HEK293 (cell line): ENCODE results near the gene DGKG.

ENCODE experiments used
- BCL11A ChIP-seq: fragments of 450-650 bp; formaldehyde crosslinking; IDR thresholded peaks from 2 replicates; pipeline ENCODE4 v1.5.1; 2016; ENCODE audit warnings: low read depth, missing biosample characterization, missing genetic modification characterization
- BCL6B ChIP-seq: fragments of 450-650 bp; formaldehyde crosslinking; IDR thresholded peaks from 2 replicates; pipeline ENCODE4 v1.5.1; 2017; ENCODE audit warnings: missing biosample characterization, missing genetic modification characterization
- HIC1 ChIP-seq: fragments of 450-650 bp; formaldehyde crosslinking; IDR thresholded peaks from 2 replicates; pipeline ENCODE4 v1.5.1; 2016; ENCODE audit warnings: missing biosample characterization, missing genetic modification characterization
- HOXC10 ChIP-seq: sonication (generic); formaldehyde crosslinking; IDR thresholded peaks from 2 replicates; pipeline ENCODE4 v1.8.1; 2023; ENCODE audit warnings: mild to moderate bottlenecking, missing genetic modification reagents
- KLF10 ChIP-seq: fragments of 450-650 bp; IDR thresholded peaks from 2 replicates; pipeline ENCODE4 v1.5.1; 2018; ENCODE audit warnings: missing biosample characterization, mild to moderate bottlenecking, missing genetic modification characterization
- KLF17 ChIP-seq: fragments of 450-650 bp; formaldehyde crosslinking; IDR thresholded peaks from 2 replicates; pipeline ENCODE4 v1.5.1; 2016; ENCODE audit warnings: missing biosample characterization, missing genetic modification characterization
- KLF7 ChIP-seq: fragments of 450-650 bp; formaldehyde crosslinking; IDR thresholded peaks from 2 replicates; pipeline ENCODE4 v1.5.1; 2016; ENCODE audit warnings: missing biosample characterization, missing genetic modification characterization, borderline replicate concordance
- KLF9 ChIP-seq: fragments of 450-650 bp; formaldehyde crosslinking; IDR thresholded peaks from 2 replicates; pipeline ENCODE4 v1.5.1; 2016; ENCODE audit warnings: missing biosample characterization, missing genetic modification characterization, low read depth
- MEIS1 ChIP-seq: sonication (generic); formaldehyde crosslinking; IDR thresholded peaks from 2 replicates; pipeline ENCODE4 v1.8.1; 2022; ENCODE audit warnings: missing genetic modification reagents, mild to moderate bottlenecking, borderline replicate concordance
- PRDM4 ChIP-seq: fragments of 450-650 bp; formaldehyde crosslinking; IDR thresholded peaks from 2 replicates; pipeline ENCODE4 v1.5.1; 2017; ENCODE audit warnings: missing biosample characterization, missing genetic modification characterization
- SP7 ChIP-seq: fragments of 450-650 bp; formaldehyde crosslinking; IDR thresholded peaks from 2 replicates; pipeline ENCODE4 v1.5.1; 2016; ENCODE audit warnings: missing biosample characterization, missing genetic modification characterization
- TCF7L2 ChIP-seq: IDR thresholded peaks from 2 replicates; pipeline ENCODE4 v1.6.1; 2011; ENCODE audit warnings: low read depth, mild to moderate bottlenecking, inconsistent platforms, low read length, moderate library complexity, borderline replicate concordance
- ZBTB10 ChIP-seq: fragments of 450-650 bp; formaldehyde crosslinking; IDR thresholded peaks from 2 replicates; pipeline ENCODE4 v1.5.1; 2016; ENCODE audit warnings: missing biosample characterization, missing genetic modification characterization
- ZBTB8A ChIP-seq: fragments of 450-650 bp; formaldehyde crosslinking; IDR thresholded peaks from 2 replicates; pipeline ENCODE4 v1.5.1; 2016; ENCODE audit warnings: missing biosample characterization, missing genetic modification characterization
- ZNF112 ChIP-seq: fragments of 450-650 bp; formaldehyde crosslinking; IDR thresholded peaks from 2 replicates; pipeline ENCODE4 v1.5.0; 2017; ENCODE audit warnings: missing biosample characterization, missing genetic modification characterization
- ZNF132 ChIP-seq: fragments of 450-650 bp; formaldehyde crosslinking; IDR thresholded peaks from 2 replicates; pipeline ENCODE4 v1.5.1; 2017; ENCODE audit warnings: missing biosample characterization, missing genetic modification characterization, borderline replicate concordance
- ZNF175 ChIP-seq: fragments of 450-650 bp; formaldehyde crosslinking; IDR thresholded peaks from 2 replicates; pipeline ENCODE4 v1.5.1; 2016; ENCODE audit warnings: missing biosample characterization, missing genetic modification characterization
- ZNF2 ChIP-seq: fragments of 450-650 bp; formaldehyde crosslinking; IDR thresholded peaks from 2 replicates; pipeline ENCODE4 v1.5.1; 2016; ENCODE audit warnings: missing biosample characterization, missing genetic modification characterization
- ZNF223 ChIP-seq: fragments of 450-650 bp; formaldehyde crosslinking; IDR thresholded peaks from 2 replicates; pipeline ENCODE4 v1.5.1; 2016; ENCODE audit warnings: missing biosample characterization, missing genetic modification characterization
- ZNF23 ChIP-seq: fragments of 450-650 bp; formaldehyde crosslinking; IDR thresholded peaks from 2 replicates; pipeline ENCODE4 v1.5.1; 2016; ENCODE audit warnings: missing biosample characterization, missing genetic modification characterization, borderline replicate concordance
- ZNF302 ChIP-seq: fragments of 450-650 bp; formaldehyde crosslinking; IDR thresholded peaks from 2 replicates; pipeline ENCODE4 v1.5.1; 2016; ENCODE audit warnings: missing biosample characterization, missing genetic modification characterization, low read depth
- ZNF366 ChIP-seq: fragments of 450-650 bp; formaldehyde crosslinking; conservative IDR thresholded peaks from 2 replicates; pipeline ENCODE4 v1.5.1; 2016; ENCODE audit warnings: missing biosample characterization, missing genetic modification characterization
- ZNF391 ChIP-seq: fragments of 450-650 bp; formaldehyde crosslinking; IDR thresholded peaks from 2 replicates; pipeline ENCODE4 v1.5.1; 2016; ENCODE audit warnings: low read depth, missing biosample characterization, missing genetic modification characterization, borderline replicate concordance
- ZNF433 ChIP-seq: fragments of 450-650 bp; formaldehyde crosslinking; IDR thresholded peaks from 2 replicates; pipeline ENCODE4 v1.5.1; 2016; ENCODE audit warnings: missing biosample characterization, missing genetic modification characterization, low read depth
- ZNF488 ChIP-seq: fragments of 450-650 bp; formaldehyde crosslinking; IDR thresholded peaks from 2 replicates; pipeline ENCODE4 v1.5.1; 2016; ENCODE audit warnings: missing biosample characterization, missing genetic modification characterization
- ZNF544 ChIP-seq: fragments of 450-650 bp; formaldehyde crosslinking; IDR thresholded peaks from 2 replicates; pipeline ENCODE4 v1.5.0; 2017; ENCODE audit warnings: missing biosample characterization, missing genetic modification characterization
- ZNF560 ChIP-seq: fragments of 450-650 bp; formaldehyde crosslinking; IDR thresholded peaks from 2 replicates; pipeline ENCODE4 v1.5.1; 2017; ENCODE audit warnings: missing biosample characterization, missing genetic modification characterization, borderline replicate concordance
- ZNF571 ChIP-seq: fragments of 450-650 bp; formaldehyde crosslinking; IDR thresholded peaks from 2 replicates; pipeline ENCODE4 v1.5.0; 2017; ENCODE audit warnings: missing biosample characterization, missing genetic modification characterization
- ZNF610 ChIP-seq: fragments of 450-650 bp; formaldehyde crosslinking; IDR thresholded peaks from 2 replicates; pipeline ENCODE4 v1.5.1; 2016; ENCODE audit warnings: missing biosample characterization, missing genetic modification characterization, borderline replicate concordance
- ZNF629 ChIP-seq: fragments of 450-650 bp; formaldehyde crosslinking; IDR thresholded peaks from 2 replicates; pipeline ENCODE4 v1.5.1; 2017; ENCODE audit warnings: missing biosample characterization, missing genetic modification characterization
- ZNF654 ChIP-seq: fragments of 450-650 bp; formaldehyde crosslinking; IDR thresholded peaks from 2 replicates; pipeline ENCODE4 v1.5.1; 2016; ENCODE audit warnings: low read depth, missing biosample characterization, missing genetic modification characterization
- ZNF791 ChIP-seq: fragments of 450-650 bp; formaldehyde crosslinking; IDR thresholded peaks from 2 replicates; pipeline ENCODE4 v1.5.1; 2016; ENCODE audit warnings: missing biosample characterization, missing genetic modification characterization

DGKG gene

GRCh38 chr3:186105543-186105942 is 256.5 kb downstream of the DGKG start (continued):
- TF ChIP-seq ZNF223 (tag by site-specific recombination) (no peak), ZNF2 (no peak), HIC1 (tag by site-specific recombination) (no peak), HOXC10 (CRISPR knock-in tag) (no peak), MEIS1 (CRISPR knock-in tag) (no peak), ZNF23 (tag by site-specific recombination) (no peak), ZBTB10 (no peak), KLF9 (tag by site-specific recombination) (no peak), ZBTB8A (tag by site-specific recombination) (0 out of 2 replicates have a peak, but pooled peaks have one; percentile 16), KLF17 (0 out of 2 replicates have a peak, but pooled peaks have one; percentile 34), ZNF654 (tag by site-specific recombination) (no peak), TCF7L2 (no peak), BCL6B (tag by site-specific recombination) (no peak), ZNF112 (tag by site-specific recombination) (no peak), ZNF610 (tag by site-specific recombination) (no peak), ZNF391 (no peak), ZNF571 (tag by site-specific recombination) (no peak), ZNF791 (no peak), ZNF629 (tag by site-specific recombination) (peak; percentile 67), ZNF488 (tag by site-specific recombination) (no peak), ZNF544 (tag by site-specific recombination) (no peak), KLF7 (tag by site-specific recombination) (no peak), BCL11A (tag by site-specific recombination) (no peak), ZNF433 (tag by site-specific recombination) (no peak), ZNF302 (tag by site-specific recombination) (no peak), PRDM4 (peak; percentile 84), ZNF132 (no peak), ZNF366 (tag by site-specific recombination) (peak; percentile 71), KLF10 (tag by site-specific recombination) (peak; percentile 31), ZNF175 (tag by site-specific recombination) (no peak), SP7 (tag by site-specific recombination) (peak; percentile 91), ZNF560 (tag by site-specific recombination) (no peak)
